Measurements from ENCODE around the gene SAP30BP. TPM values are rescaled to one million over a fixed set of nuclear protein-coding genes. Genes with fewer than 3 reads are reported as not detected.

The SAP30BP gene
- total RNA-seq, 1 experiment from 2014 or later = 89.7 TPM

DNA sequence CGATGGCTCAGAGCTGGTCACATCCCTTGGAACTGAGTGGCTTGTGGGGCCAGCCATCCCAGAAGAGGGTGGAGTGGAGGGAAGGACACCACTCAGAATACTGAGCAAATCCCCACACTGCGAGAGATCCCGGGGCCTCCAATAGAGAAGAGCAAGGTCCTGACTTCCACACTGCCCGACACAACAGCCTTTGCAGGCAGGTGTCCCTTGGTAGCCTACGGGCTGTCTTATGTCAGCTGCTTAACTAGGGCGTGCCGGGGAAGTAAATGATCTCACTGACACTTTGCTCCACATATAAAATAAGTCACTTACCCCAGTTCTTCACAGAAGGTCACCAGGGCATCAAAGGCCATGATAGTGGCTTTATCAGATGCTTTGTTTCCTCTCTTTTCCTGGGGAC, 16.3 kb upstream of the SAP30BP start:
- H3K27me3 Mint-ChIP-seq (ENCODE audit: low read depth) = no peaks in the 10 kb centered on the region
- Histone ChIP-seq H3K56ac (ENCODE audit: insufficient read length, low read depth, low read length) (no peak overlapping the region), H3K79me2 (ENCODE audit: insufficient read depth, low read length) (no peaks in the 10 kb centered on the region), H4K91ac (ENCODE audit: insufficient read length, low read depth, low read length) (no peak overlapping the region), H2BK15ac (ENCODE audit: low read depth, low read length) (no peak overlapping the region), H3K27me3 (ENCODE audit: insufficient read depth, low read length) (no peaks in the 10 kb centered on the region), H3K9me3 (ENCODE audit: control insufficient read depth, low read depth, low read length) (no peaks in the 10 kb centered on the region), H3K23ac (ENCODE audit: insufficient read length, low read depth, low read length) (no peak overlapping the region), H3K4me1 (ENCODE audit: insufficient read depth, low read length) (no peaks in the 10 kb centered on the region), H3K27ac (ENCODE audit: insufficient read length, low read depth, low read length) (no peak overlapping the region), H2AFZ (ENCODE audit: low read length) (no peak overlapping the region), H3K9ac (ENCODE audit: extremely low read depth, insufficient read length, low read length) (no peak overlapping the region), H2BK120ac (ENCODE audit: low read depth, low read length, poor library complexity, severe bottlenecking) (no peak overlapping the region), H2BK5ac (ENCODE audit: insufficient read length, low read length) (no peak overlapping the region), H4K20me1 (ENCODE audit: control insufficient read depth, insufficient read depth, insufficient read length) (no peaks in the 10 kb centered on the region), H3K23me2 (ENCODE audit: insufficient read length, low read depth, low read length, poor library complexity, severe bottlenecking) (no peaks in the 10 kb centered on the region), H3K14ac (ENCODE audit: insufficient read depth, low read length) (no peak overlapping the region), H3T11ph (ENCODE audit: low read length) (no peak overlapping the region), H2BK20ac (ENCODE audit: low read depth, low read length, poor library complexity, severe bottlenecking) (no peak overlapping the region), H2BK12ac (ENCODE audit: insufficient read length, low read depth, low read length) (no peak overlapping the region), H4K5ac (ENCODE audit: insufficient read length, low read depth, low read length) (no peak overlapping the region), H3K79me1 (ENCODE audit: insufficient read depth, low read depth, low read length, poor library complexity, severe bottlenecking) (no peaks in the 10 kb centered on the region), H2AK5ac (ENCODE audit: insufficient read length, low read length) (no peak overlapping the region), H3K18ac (ENCODE audit: insufficient read length, low read depth, low read length) (no peak overlapping the region), H3K4me2 (ENCODE audit: insufficient read depth, insufficient read length, low read length) (no peak overlapping the region), H4K8ac (replicated peaks; ENCODE audit: insufficient read length, low read depth, low read length) (no peak overlapping the region), H3K4ac (ENCODE audit: low read depth, low read length) (no peak overlapping the region)
- H3K9me3 Mint-ChIP-seq = no peaks in the 10 kb centered on the region
- TF ChIP-seq, protein P1, sequence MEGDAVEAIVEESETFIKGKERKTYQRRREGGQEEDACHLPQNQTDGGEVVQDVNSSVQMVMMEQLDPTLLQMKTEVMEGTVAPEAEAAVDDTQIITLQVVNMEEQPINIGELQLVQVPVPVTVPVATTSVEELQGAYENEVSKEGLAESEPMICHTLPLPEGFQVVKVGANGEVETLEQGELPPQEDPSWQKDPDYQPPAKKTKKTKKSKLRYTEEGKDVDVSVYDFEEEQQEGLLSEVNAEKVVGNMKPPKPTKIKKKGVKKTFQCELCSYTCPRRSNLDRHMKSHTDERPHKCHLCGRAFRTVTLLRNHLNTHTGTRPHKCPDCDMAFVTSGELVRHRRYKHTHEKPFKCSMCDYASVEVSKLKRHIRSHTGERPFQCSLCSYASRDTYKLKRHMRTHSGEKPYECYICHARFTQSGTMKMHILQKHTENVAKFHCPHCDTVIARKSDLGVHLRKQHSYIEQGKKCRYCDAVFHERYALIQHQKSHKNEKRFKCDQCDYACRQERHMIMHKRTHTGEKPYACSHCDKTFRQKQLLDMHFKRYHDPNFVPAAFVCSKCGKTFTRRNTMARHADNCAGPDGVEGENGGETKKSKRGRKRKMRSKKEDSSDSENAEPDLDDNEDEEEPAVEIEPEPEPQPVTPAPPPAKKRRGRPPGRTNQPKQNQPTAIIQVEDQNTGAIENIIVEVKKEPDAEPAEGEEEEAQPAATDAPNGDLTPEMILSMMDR (conservative IDR thresholded peaks at IDR 0.05) = no peak
- H3K27ac Mint-ChIP-seq = no peak overlapping the region
- H3K4me3 Mint-ChIP-seq = no peak overlapping the region
- peaks cover 3 to 6% of the 10 kb centered on the region in 2 experiments; a peak in 3 of 4 replicates for H3K4me1 Mint-ChIP-seq
- DNase-seq = no peak
- peaks cover 13 to 46% (median 42%) of the 10 kb centered on the region in 3 experiments; a peak in 6 of 7 replicates for H3K36me3 Mint-ChIP-seq (ENCODE audit: insufficient read depth in 1 of 3, low read depth in 3 of 3)
- no CpG with 5 or more reads among the region's 7 CpGs for WGBS (ENCODE audit: extremely low coverage, insufficient read length, low lambda C conversion rate)

All from H9 (cell line).